PC-3 (cell line): ENCODE results near the gene C2orf80.

Experiments
- CTCF ChIP-seq: fragments of 300-600 bp; sonication (generic); conservative IDR thresholded peaks from 2 replicates; pipeline ENCODE4 v1.5.1; 2017; ENCODE audit warnings: antibody characterized with exemption, low read depth, mild to moderate bottlenecking, low read length
- EZH2 ChIP-seq: fragments of 300-600 bp; sonication (generic); IDR thresholded peaks from one replicate; pipeline ENCODE4 v1.6.1; 2017; ENCODE audit warnings: antibody characterized with exemption, mild to moderate bottlenecking, low read length; ENCODE audit not compliant: unreplicated experiment

DNA sequence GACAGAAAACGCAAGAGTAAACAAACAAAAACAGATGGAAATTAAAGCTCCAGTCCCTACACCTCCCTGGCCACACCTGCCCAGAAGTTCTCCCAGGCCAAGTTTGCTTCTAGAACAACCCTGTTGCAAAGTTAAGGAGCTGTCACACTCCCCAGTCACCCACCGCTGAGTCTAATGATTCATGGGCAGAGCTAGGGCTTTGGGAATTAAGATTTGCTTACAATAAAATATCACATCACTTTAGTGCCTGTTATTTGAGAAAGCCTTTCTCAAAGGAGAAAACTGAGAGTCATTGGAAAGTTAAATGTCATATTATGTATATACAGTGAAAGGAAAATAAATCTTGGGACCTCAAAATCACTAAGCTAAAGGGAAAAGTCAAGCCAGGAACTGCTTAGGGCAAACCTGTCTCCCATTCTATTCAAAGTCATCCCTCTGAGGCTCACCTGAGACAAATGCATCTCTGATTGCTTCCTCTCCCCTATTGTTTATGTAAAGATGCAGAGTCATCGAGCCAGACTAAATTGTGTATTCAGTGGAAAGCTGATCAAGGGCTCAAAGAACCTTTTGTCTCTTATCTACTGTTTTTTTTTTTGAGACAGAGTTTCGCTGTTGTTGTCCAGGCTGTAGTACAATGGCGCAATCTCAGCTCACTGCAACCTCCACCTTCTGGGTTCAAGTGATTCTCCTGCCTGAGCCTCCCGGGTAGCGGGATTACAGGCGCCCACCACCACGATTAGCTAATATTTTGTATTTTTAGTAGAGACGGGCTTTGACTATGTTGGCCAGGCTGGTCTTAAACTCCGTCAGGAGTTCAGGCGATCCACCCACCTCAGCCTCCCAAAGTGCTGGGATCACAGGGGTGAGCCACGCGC, 46.7 kb downstream of the C2orf80 start:
- TF ChIP-seq CTCF: no peak
- TF ChIP-seq EZH2: no peak
